OCI-LY1 (cell line): ENCODE data around the gene PNPLA6.

Source experiments
- H2AFZ ChIP-seq: fragments of 200-600 bp; sonication (generic), shearing (Covaris generic); 2 replicates; pipeline ENCODE4 v1.6.0; 2014; ENCODE audit warnings: antibody characterized with exemption, mild to moderate bottlenecking, low read length
- H3F3A ChIP-seq: fragments of 200-600 bp; sonication (generic), shearing (Covaris generic); 2 replicates; pipeline ENCODE4 v1.6.0; 2014; ENCODE audit warnings: mild to moderate bottlenecking, antibody characterized with exemption, low read length, moderate library complexity; ENCODE audit not compliant: insufficient read depth
- H3K27ac ChIP-seq: fragments of 200-600 bp; sonication (generic); 2 replicates; pipeline ENCODE4 v1.5.1; 2014; ENCODE audit warnings: low read length, mixed run types, mild to moderate bottlenecking, low read depth; ENCODE audit not compliant: poor library complexity, severe bottlenecking
- H3K27me3 ChIP-seq: fragments of 200-600 bp; sonication (generic); 2 replicates; pipeline ENCODE4 v1.6.0; 2014; ENCODE audit warnings: antibody characterized with exemption, mild to moderate bottlenecking, low read length, moderate library complexity; ENCODE audit not compliant: insufficient read depth
- H3K36me3 ChIP-seq: fragments of 200-600 bp; sonication (generic); 2 replicates; pipeline ENCODE4 v1.6.1; 2014; ENCODE audit warnings: mild to moderate bottlenecking, antibody characterized with exemption, low read length, moderate library complexity, mixed read lengths; ENCODE audit not compliant: insufficient read depth
- H3K4me1 ChIP-seq: fragments of 200-600 bp; sonication (generic); 2 replicates; pipeline ENCODE4 v1.5.1; 2014; ENCODE audit warnings: mild to moderate bottlenecking, low read length, moderate library complexity; ENCODE audit not compliant: insufficient read depth, severe bottlenecking
- H3K4me2 ChIP-seq: fragments of 200-600 bp; sonication (generic), shearing (Covaris generic); 2 replicates; pipeline ENCODE4 v1.6.1; 2014; ENCODE audit warnings: low read length
- H3K4me3 ChIP-seq: fragments of 200-600 bp; sonication (generic); 2 replicates; pipeline ENCODE4 v1.5.1; 2014; ENCODE audit warnings: low read length, low read depth, mild to moderate bottlenecking, mixed read lengths; ENCODE audit not compliant: poor library complexity, severe bottlenecking
- H3K79me2 ChIP-seq: fragments of 200-600 bp; shearing (Covaris generic); 2 replicates; pipeline ENCODE4 v1.6.1; 2016; ENCODE audit warnings: mixed run types, low read length, mixed read lengths; ENCODE audit not compliant: insufficient read depth
- H3K9ac ChIP-seq: fragments of 200-600 bp; sonication (generic), shearing (Covaris generic); 2 replicates; pipeline ENCODE4 v1.6.1; 2014; ENCODE audit warnings: mild to moderate bottlenecking, low read length, mixed read lengths
- H3K9me2 ChIP-seq: fragments of 200-600 bp; sonication (generic), shearing (Covaris generic); 2 replicates; pipeline ENCODE4 v1.6.1; 2014; ENCODE audit warnings: low read depth, mild to moderate bottlenecking, low read length, mixed read lengths
- H3K9me3 ChIP-seq: fragments of 200-600 bp; shearing (Covaris generic); 2 replicates; pipeline ENCODE4 v1.6.1; 2014; ENCODE audit warnings: low read length, mixed read lengths
- H4K20me1 ChIP-seq: fragments of 200-600 bp; sonication (generic), shearing (Covaris generic); 2 replicates; pipeline ENCODE4 v1.6.0; 2016; ENCODE audit warnings: mild to moderate bottlenecking, low read length; ENCODE audit not compliant: insufficient read depth
- EZH2 ChIP-seq: fragments of 200-600 bp; sonication (generic), shearing (Covaris generic); IDR thresholded peaks from 2 replicates; pipeline ENCODE4 v1.8.0; 2017; ENCODE audit warnings: borderline replicate concordance, mixed run types, mild to moderate bottlenecking, antibody characterized with exemption, low read length, moderate library complexity, mixed read lengths
- TF ChIP-seq, protein P1 (sequence below): fragments of 200-600 bp; sonication (generic), shearing (Covaris generic); IDR thresholded peaks from 2 replicates; pipeline ENCODE4 v1.5.1; 2017; ENCODE audit warnings: mild to moderate bottlenecking, antibody characterized with exemption, low read length, moderate library complexity, mixed read lengths

The PNPLA6 gene

DNA sequence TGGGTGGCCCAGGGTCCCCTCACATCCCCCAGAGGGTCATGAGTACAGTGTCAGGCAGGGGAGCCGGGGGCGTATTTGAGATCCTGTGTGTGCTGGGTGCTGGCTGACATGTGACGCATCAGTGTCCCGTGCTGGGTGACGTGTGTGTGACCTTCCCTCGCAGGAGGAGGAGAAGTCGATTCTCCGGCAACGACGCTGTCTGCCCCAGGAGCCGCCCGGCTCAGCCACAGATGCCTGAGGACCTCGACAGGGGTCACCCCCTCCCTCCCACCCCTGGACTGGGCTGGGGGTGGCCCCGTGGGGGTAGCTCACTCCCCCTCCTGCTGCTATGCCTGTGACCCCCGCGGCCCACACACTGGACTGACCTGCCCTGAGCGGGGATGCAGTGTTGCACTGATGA is 25.8 kb downstream of the PNPLA6 start:
- Histone ChIP-seq H3K4me3 (no peak overlapping the region), H3K27me3 (no peaks in the 10 kb centered on the region), H3K9ac (no peak overlapping the region)

DNA sequence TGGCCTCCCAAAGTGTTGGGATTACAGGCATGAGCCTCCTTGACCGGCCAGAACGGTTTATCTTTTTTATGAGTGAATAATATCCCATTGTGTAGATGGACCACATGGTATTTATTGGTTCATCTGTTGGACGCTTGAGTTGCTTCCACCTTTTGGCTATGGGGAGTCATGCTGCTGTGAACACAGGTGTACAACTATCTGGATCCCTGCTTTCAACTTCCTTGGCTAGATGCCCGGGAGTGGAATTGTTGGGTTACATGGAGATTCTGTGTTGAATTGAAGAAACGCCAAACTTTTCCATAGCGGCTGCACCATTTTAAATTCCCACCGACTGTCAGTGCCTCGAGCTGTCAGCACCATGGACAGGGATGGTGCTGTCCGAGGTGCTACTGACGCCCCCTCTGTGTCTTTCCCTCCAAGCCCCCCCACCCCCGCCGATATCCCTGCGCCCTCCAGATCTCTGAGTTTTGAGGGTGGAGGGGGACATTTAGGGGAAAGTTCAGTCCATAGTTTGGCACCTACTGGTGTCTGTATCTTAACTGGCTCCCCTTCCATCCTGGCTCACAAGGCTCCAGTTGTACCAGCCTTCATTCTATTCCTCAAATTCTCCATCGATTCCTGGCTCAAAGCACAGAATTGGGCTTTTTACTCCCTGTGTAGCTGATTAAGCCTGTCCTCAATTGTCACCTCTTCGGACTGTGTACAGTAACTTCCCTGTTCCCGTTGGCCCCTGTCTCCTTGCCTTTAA is 27.3 kb downstream of the PNPLA6 start:
- TF ChIP-seq EZH2: no peak
- TF ChIP-seq, protein P1, sequence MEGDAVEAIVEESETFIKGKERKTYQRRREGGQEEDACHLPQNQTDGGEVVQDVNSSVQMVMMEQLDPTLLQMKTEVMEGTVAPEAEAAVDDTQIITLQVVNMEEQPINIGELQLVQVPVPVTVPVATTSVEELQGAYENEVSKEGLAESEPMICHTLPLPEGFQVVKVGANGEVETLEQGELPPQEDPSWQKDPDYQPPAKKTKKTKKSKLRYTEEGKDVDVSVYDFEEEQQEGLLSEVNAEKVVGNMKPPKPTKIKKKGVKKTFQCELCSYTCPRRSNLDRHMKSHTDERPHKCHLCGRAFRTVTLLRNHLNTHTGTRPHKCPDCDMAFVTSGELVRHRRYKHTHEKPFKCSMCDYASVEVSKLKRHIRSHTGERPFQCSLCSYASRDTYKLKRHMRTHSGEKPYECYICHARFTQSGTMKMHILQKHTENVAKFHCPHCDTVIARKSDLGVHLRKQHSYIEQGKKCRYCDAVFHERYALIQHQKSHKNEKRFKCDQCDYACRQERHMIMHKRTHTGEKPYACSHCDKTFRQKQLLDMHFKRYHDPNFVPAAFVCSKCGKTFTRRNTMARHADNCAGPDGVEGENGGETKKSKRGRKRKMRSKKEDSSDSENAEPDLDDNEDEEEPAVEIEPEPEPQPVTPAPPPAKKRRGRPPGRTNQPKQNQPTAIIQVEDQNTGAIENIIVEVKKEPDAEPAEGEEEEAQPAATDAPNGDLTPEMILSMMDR: no peak
- no peaks in the 10 kb centered on the region for H3K79me2 ChIP-seq
- H2AFZ ChIP-seq: no peak overlapping the region
- no peaks in the 10 kb centered on the region for H3K27me3 ChIP-seq
- no peak overlapping the region for H3K9ac ChIP-seq
- no peaks in the 10 kb centered on the region for H3K9me3 ChIP-seq
- H3K4me2 ChIP-seq: no peak overlapping the region
- H3K4me3 ChIP-seq: no peak overlapping the region
- no peak overlapping the region for H3K27ac ChIP-seq
- H4K20me1 ChIP-seq: no peaks in the 10 kb centered on the region
- no peaks in the 10 kb centered on the region for H3K4me1 ChIP-seq
- peaks cover 20% of the 10 kb centered on the region for H3K36me3 ChIP-seq
- H3K9me2 ChIP-seq: no peaks in the 10 kb centered on the region
- H3F3A ChIP-seq: no peaks in the 10 kb centered on the region

More for the DNA sequence above, 25.8 kb downstream of the PNPLA6 start:
- Histone ChIP-seq H4K20me1 (no peaks in the 10 kb centered on the region), H2AFZ (no peak overlapping the region), H3K4me1 (no peaks in the 10 kb centered on the region), H3K4me2 (no peak overlapping the region), H3K79me2 (no peaks in the 10 kb centered on the region), H3F3A (no peaks in the 10 kb centered on the region), H3K36me3 (peaks cover 32% of the 10 kb centered on the region), H3K27ac (no peak overlapping the region), H3K9me3 (no peaks in the 10 kb centered on the region), H3K9me2 (no peaks in the 10 kb centered on the region)
- no peak for TF ChIP-seq EZH2
- TF ChIP-seq, protein P1: no peak

DNA sequence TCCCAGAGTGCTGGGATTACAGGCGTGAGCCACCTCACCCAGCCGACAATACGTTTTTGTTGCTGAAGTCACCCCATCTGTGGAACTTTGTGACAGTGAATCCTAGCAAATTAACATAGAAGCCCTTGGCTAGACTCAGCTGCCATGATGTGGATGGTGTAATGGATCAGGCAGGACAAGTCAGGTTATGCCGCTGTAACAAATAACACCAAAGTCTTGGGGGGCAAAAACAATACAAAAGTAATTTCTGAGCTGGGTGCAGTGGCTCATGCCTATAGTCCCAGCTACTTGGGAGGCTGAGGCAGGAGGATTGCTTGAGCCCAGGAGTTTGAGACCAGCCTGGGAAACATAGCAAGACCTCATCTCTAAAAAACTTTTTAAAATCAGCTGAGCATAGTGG is 29.3 kb downstream of the PNPLA6 start:
- no peak overlapping the region for H2AFZ ChIP-seq
- no peaks in the 10 kb centered on the region for H3K9me3 ChIP-seq
- H3K4me2 ChIP-seq: no peak overlapping the region
- no peaks in the 10 kb centered on the region for H4K20me1 ChIP-seq
- no peak overlapping the region for H3K9ac ChIP-seq
- H3K4me3 ChIP-seq: no peak overlapping the region
- H3K9me2 ChIP-seq: no peaks in the 10 kb centered on the region
- peaks cover 7% of the 10 kb centered on the region; the same call in 1 of the 2 replicates for H3K36me3 ChIP-seq
- no peak overlapping the region for H3K27ac ChIP-seq
- no peaks in the 10 kb centered on the region for H3K4me1 ChIP-seq
- no peaks in the 10 kb centered on the region for H3F3A ChIP-seq
- TF ChIP-seq EZH2: no peak
- TF ChIP-seq, protein P1: no peak
- no peaks in the 10 kb centered on the region for H3K79me2 ChIP-seq
- H3K27me3 ChIP-seq: no peaks in the 10 kb centered on the region
